Measurements from ENCODE around the gene TMEM132D.
"Not testable (repeated sequence)": the region's sequence is repeated elsewhere in the genome, so short reads cannot be mapped to it uniquely, and the experiment has no call there.

TMEM132D gene

DNA sequence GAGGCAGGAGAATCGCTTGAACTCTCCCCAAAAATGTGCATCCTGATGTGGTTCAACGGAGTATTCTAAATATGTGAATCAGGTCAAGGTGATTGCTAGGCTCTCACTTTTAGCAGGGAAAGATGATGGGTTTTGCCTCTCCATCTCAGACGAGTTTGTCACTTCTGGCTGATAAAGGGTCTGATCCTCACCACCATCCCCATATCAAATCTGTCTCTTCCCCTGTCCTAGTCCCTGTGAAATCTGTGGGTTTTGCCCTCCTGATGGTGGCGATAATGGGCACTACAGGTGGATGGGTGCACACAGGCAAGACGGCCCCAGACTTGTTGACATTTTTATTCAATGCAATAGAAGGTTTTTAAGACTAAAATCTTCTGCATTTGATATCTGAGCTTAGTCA is 665.9 kb downstream of the TMEM132D start:
- no peak for DNase-seq (ENCODE audit: low read depth in 2 of 2)

DNA sequence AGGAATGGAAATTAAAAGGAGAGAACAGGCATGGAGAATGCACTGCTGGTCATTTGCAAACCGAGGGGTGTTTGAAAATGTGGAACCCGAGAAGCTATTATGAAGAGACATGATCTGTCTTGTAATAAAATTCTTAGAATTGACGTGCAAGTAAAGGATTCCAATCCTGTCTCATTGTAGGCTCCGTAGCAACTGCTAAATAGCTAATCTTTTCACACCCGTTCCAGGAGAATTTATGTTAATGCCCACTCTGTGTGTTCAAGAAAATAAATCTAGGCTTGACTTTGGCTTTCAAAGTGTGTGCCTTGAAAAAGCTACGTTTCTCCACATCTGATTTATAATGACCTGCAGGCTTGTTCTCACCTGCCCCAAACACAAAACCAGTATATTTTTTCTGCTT is 669.6 kb downstream of the TMEM132D start:
- no peak for DNase-seq (ENCODE audit: low read depth in 2 of 2)

DNA sequence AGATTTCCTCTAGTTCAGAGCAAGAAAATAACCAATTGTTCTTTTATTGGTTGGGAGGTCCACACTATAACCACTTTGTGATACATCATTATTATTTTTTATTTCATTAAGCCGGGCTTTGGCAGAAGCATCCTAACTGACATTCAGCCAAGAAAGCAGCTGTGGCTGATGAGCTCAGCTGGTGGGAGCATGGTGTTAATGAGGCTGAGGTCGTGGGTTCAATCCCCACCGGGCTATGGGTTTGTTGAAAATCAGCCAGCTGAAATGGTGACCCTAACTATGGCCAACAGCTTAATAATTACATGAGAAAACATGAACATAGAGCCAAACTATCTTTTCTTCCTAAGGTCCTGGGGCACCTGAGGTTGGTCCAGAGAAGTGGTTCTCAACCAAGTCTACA is 672.3 kb downstream of the TMEM132D start:
- DNase-seq (ENCODE audit: low read depth in 2 of 2), result no peak

- no peak for DNase-seq (ENCODE audit: low read depth in 2 of 2)
These were observed 672.8 kb downstream of the TMEM132D start for GRCh38 chr12:129230995-129231394.

DNA sequence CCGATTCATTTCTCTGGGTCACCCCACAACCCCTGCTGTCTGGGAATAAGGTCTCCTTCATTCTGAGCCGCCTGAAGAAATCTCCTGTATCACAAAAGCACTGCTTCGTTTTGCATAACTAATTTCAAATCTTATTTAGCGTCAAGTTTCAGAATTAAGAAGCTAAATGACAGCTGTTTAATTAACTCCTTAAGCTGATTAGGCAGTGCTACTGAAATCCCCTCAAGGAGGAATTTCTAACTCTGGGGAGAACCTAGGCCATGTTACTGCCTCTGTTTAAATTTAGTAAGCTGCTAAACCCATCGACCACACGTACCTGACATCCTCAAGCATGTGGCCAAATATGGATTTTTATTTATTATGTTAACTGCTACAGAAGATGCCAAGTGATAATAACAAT is 677.0 kb downstream of the TMEM132D start:
- DNase-seq (ENCODE audit: low read depth in 2 of 2), result no peak

GRCh38 chr12:129226005-129226404 is 677.8 kb downstream of the TMEM132D start:
- DNase-seq (ENCODE audit: low read depth in 2 of 2), result no peak

DNA sequence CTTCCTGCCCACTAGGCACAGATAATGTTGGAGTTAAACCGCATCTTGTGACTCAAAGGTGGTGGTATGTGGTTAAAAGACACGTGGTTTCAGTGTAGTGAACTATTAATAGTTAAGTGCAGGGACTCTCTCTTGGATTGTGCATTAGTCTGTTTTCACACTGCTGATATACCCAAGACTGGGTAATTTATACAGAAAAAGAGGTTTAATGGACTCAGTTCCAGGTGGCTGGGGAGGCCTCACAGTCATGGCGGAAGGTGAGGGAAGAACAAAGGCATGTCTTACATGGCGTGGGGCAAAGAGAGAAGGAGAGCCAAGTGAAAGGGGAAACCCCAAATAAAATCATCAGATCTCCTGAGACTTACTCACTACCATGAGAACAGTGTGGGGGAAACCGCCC is 688.3 kb downstream of the TMEM132D start:
- DNase-seq (ENCODE audit: low read depth in 2 of 2), result no peak

- no peak for DNase-seq (ENCODE audit: low read depth in 2 of 2)
These were observed 690.3 kb downstream of the TMEM132D start for GRCh38 chr12:129213551-129213950.

DNA sequence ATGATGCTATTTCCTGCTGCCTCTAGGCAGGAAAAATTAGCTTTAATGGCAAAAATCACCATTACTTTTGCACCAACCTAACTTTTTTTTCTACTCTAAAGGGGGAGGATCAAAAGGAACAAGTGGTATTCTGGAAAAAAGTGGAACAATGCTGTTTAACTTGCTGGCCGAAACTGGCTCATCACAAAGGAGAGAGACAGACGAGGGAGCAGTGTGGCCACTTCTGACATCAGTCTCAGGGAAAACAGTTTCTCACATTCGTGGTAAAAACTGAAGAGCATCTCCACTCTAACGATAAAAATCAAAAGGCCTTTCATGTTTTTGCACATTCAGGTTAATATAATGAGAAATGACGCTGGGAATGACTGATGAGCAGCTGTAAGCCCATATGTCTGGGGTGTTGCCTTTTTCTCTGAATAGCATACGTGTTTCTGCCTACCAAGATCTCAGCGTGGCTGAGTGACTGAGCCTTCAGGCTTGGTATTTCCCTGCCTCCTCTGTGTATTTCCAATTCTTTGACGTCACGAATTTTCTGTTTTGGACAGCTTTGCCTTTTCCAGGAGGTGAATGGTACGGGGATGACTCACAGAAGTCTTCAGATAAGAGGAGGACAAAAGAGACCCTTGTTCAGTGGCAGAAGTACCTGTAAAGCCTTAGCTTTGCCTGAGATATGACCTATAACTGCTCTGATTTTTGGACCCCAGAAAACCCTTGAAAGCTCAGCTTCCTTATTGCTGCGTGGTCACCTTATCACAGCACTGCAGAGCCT is 691.8 kb downstream of the TMEM132D start:
- no peak for DNase-seq (ENCODE audit: low read depth in 2 of 2)

GRCh38 chr12:129208566-129208965 is 695.3 kb downstream of the TMEM132D start:
- DNase-seq (ENCODE audit: low read depth in 2 of 2), result no peak

GRCh38 chr12:129207084-129207483 is 696.7 kb downstream of the TMEM132D start:
- no peak for DNase-seq (ENCODE audit: low read depth in 2 of 2)

GRCh38 chr12:129203456-129203855 is 700.4 kb downstream of the TMEM132D start:
- no peak for DNase-seq (ENCODE audit: low read depth in 2 of 2)

DNA sequence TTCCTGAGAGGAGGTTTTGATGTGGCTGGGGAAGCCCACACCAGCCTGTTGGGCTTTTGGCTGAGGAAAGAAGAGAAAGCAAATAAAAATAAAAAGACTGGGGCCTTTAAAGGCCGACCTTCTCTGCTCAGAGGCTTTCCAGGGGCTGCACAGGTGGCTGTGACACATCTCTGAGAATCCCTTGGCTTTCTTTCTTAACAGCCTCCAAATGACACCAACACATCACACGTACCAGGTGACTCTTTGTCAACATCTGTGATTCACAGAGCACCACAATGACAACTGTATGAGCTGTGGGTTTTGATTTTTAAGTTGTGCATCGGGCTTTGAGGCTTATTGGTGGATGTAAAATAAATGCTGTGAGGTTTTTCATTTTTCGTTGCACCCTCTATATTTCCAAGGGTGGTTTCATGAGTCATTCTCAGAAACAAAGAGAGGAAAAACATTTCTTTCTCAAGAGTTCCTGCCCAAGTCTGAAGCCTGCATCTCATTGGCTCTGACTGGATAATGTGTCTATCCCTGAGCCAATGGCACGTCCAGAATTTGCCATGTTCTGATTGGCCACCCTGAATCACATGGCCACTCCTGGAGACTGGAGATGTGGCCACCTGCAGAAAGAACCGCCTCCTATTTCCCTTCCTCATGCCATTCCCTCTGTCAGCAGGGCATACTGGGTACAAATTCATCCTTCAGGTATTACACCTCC is 701.6 kb downstream of the TMEM132D start:
- DNase-seq (ENCODE audit: low read depth in 2 of 2), result no peak

GRCh38 chr12:129201029-129201428 is 702.8 kb downstream of the TMEM132D start:
- no peak for DNase-seq (ENCODE audit: low read depth in 2 of 2)

GRCh38 chr12:129200576-129200975 is 703.2 kb downstream of the TMEM132D start:
- no peak for DNase-seq (ENCODE audit: low read depth in 2 of 2)

GRCh38 chr12:129196927-129197326 is 706.9 kb downstream of the TMEM132D start:
- no peak for DNase-seq (ENCODE audit: low read depth in 2 of 2)

DNA sequence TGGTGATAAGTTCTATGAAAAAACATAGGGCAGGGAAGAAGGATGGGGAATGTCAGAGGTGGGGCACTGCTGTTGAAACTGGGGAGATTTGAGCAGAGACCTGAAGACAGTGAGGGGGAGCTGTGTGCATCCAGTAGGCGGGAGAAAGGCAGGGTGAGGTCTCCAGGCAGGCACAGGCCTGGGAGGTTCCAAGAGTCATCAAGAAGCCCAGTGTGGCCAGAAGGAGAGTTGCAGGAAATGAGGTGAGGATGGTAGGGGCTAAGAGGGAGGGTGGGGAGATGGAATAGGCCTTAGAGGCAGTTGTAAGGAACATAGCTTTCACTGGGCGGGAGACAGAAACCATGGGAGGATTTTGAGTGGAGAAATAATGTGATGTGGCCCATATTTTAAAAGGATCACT is 708.7 kb downstream of the TMEM132D start:
- DNase-seq (ENCODE audit: low read depth in 2 of 2), result no peak

GRCh38 chr12:129193263-129193871 is 710.5 kb downstream of the TMEM132D start:
- no peak for DNase-seq (ENCODE audit: low read depth in 2 of 2)

- DNase-seq (ENCODE audit: low read depth in 2 of 2), result no peak
These were observed 713.0 kb downstream of the TMEM132D start for GRCh38 chr12:129190827-129191226.

- not testable (repeated sequence) for DNase-seq (ENCODE audit: low read depth in 2 of 2)
These were observed 713.9 kb downstream of the TMEM132D start for GRCh38 chr12:129189879-129190278.

DNA sequence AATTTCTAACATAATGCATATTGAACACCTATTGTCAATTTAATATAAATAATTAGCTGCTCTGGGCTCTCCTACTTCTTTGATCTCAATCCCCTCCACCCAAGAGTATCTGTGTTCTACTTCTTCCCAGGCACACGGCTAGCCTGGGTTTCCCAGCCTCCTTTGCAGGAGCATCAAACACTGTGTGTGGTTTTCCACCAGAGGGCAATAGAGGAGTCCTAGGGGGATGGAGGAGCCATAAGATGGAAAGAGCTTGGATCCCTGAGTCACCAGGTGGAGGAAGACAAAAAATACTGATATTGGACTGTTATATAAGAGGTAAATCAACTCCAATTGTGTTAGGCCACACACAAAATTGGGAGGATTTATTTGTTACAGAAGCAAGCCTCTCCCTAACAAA is 716.9 kb downstream of the TMEM132D start:
- DNase-seq (ENCODE audit: low read depth in 2 of 2), result no peak

DNA sequence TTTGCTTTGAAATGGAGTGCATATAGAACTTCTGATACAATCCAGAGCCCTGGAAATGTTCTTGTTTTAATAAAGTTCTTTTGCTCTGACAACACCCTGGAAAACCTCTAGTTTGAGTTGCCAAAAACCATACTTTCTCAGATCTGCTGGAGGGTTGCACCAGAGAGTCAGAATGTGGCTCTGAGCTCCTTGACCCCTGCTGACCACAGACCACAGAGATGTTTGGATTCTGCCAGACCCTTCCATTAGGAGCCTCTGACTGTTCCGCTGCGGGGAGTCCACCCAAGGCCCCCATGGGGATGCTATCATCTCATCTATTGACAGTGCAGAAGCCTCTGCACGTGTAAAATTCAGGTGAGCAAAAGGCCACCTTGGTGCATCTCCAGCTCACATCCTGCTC is 718.0 kb downstream of the TMEM132D start:
- DNase-seq (ENCODE audit: low read depth in 2 of 2), result no peak
